NOMO-1 (cell line): ENCODE data around the gene RARA.
A peak's percentile ranks its signal among the peaks of the same experiment; 100 is the strongest.

ENCODE experiments used
- DNase-seq, 2 experiments: peaks; one replicate each; lab custom pipeline; 2025; ENCODE audit not compliant: unreplicated experiment in 2 of 2; lab: John Stamatoyannopoulos, UW

Gene RARA

GRCh38 chr17:40327244-40327729, 18.3 kb downstream of the RARA start:
- no peak for DNase-seq

- no peak for DNase-seq
Measured at GRCh38 chr17:40327735-40328385, 18.9 kb downstream of the RARA start.

DNA sequence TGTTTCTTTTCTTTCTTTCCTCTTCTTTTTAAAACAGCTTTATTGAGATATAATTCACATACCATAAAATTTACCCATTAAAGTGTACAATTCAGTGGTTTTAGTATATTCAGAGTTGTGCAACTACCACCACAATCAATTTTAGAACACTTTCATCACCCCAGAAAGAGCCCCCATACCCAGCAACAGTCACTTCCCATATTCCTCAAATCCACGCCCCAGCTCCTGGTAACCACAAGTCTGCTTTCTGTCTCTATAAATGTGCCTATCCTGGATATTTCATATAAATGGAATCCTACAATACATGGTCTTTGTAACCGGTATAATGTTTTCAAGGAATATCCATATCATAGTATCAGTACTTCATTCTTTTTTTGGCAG, 19.4 kb downstream of the RARA start:
- DNase-seq, result peak in 1 of 2 experiments; percentile 41

GRCh38 chr17:40329839-40330794, 21.1 kb downstream of the RARA start:
- peak; percentile 52 to 81 for DNase-seq

DNA sequence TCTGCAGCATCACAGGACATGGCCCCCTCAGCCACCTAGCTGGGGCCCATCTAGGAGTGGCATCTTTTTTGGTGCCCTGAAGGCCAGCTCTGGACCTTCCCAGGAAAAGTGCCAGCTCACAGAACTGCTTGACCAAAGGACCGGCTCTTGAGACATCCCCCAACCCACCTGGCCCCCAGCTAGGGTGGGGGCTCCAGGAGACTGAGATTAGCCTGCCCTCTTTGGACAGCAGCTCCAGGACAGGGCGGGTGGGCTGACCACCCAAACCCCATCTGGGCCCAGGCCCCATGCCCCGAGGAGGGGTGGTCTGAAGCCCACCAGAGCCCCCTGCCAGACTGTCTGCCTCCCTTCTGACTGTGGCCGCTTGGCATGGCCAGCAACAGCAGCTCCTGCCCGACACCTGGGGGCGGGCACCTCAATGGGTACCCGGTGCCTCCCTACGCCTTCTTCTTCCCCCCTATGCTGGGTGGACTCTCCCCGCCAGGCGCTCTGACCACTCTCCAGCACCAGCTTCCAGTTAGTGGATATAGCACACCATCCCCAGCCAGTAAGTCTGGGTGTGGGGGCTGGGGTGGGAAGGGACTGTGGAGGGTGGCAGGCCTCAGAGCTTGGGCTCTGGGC, 22.0 kb downstream of the RARA start:
- no peak for DNase-seq

GRCh38 chr17:40331743-40332641, 23.0 kb downstream of the RARA start:
- no peak for DNase-seq

DNA sequence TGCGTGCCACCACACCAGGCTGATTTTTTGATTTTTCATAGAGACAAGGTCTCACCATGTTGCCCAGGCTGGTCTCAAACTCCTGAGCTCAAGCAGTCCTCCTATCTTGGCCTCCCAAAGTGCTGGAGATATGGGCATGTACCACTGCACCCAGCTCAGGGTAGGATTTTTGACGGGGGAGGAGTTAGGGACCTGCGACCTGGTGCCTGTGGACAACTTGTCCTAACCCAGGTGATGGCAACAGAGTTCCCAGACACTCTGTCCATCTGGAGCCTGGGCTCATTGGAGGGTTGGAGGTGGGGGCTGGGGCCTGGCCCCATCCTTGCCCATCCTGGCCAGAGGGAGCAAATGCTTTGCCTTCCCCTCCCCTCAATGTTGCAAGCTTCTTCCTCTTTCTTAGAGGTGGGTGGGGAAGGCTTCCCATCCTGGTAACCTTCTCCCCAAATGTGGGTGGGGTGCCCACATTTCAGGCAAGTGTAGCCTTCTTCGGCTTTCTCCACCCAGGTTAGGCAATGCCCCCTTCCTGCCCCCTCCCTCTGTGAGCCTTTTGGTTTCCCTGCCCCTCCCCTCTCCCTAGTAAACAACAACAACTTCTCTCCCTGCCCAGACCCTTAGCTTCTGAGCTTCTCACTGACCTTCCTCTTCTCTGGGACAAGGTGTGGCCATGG, 24.9 kb downstream of the RARA start:
- peak; percentile 52 to 68 for DNase-seq

GRCh38 chr17:40335620-40336019, 26.6 kb downstream of the RARA start:
- no peak for DNase-seq

GRCh38 chr17:40337351-40337750, 28.4 kb downstream of the RARA start:
- no peak for DNase-seq

DNA sequence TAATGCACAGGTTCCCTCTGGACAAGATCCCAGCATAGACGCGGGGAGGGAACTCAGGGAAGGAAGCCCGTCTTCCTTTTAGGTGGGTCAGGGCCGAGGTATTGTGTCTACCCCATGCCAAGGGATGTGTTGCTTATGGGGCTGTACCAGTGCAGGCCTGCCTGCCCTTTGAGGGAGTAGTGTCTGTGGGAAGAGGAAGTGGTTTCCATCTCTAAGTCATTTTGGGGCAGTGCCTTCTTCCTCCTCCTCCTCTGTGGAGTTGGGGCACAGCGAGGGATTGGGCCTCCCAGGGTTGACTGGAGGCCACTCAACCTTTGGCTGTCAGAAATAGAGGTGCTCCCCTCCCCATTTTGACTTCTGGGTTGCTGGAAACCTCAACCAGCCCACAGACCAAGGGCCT, 29.1 kb downstream of the RARA start:
- DNase-seq, result peak in 1 of 2 experiments; percentile 37

- DNase-seq, result no peak
Measured at GRCh38 chr17:40338941-40339649, 30.1 kb downstream of the RARA start.

GRCh38 chr17:40340327-40340726, 31.3 kb downstream of the RARA start:
- DNase-seq, result no peak

- peak; percentile 76 to 86 for DNase-seq
Measured at GRCh38 chr17:40340880-40341807, 32.2 kb downstream of the RARA start.

DNA sequence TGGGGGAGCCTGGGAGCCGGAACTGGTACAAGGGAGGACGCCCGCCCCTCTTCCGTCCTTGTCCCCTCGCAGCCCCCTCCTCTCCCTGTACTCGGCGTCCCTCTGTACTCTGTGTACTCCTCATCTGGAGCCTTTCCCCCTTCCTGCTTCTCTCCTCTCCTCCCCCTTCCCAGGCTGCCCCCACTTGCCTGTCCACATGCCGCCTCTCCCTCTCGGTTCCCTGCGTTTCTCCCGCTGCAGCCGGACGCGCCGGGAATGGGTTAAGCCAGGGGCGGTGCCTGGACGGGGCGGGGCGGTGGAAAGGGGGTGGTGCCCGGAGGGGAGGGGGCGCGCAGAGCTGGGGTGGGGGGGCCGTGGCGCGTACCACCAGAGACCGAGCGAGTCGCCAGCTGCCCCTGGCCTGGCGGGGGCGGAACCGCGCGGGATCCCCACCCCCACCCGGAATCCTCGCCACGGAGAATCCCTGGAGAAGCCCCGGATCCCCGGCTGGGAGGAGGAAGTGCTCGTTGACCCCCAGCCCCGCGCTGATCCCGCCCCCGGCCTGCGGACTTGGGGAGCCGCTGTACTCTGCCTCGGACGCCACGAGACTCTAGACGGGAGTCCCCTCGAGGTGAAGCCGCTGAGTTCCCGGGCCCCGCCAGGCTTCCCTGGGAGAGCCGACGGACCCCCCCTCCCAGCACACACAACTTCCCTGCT, 33.0 kb downstream of the RARA start:
- DNase-seq, result no peak

DNA sequence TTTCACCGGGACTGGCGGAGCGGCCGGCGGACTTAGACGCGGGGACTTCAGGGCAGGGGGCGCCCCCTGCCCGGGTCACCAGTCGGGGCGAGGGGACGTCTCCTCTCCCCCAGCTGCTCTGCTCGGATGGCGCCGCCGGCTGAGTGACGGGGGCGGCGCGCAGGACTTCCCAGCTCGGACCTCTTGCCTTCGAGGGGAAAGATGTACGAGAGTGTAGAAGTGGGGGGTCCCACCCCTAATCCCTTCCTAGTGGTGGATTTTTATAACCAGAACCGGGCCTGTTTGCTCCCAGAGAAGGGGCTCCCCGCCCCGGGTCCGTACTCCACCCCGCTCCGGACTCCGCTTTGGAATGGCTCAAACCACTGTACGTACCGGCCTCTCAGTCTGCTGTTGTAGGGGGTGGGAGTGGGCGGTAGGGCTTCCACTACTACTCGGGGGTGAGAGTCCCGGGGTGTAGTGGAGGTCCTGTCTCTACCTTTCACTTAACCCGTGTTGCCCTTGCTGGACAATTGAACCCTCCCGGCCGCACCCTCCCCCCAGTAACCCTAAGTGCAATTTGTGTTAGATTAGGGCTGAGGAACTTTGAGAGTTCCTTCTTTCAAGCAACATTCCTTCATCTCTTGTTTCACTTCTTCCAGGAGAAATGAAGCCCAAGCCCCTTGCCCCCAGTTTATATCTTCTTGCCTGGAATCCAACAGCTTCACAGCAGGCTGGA, 33.7 kb downstream of the RARA start:
- DNase-seq, result no peak

- DNase-seq, result no peak
Measured at GRCh38 chr17:40343219-40344119, 34.5 kb downstream of the RARA start.
